GM12892 (cell line): ENCODE data around the gene LGI4.

Source experiments
- POLR2A ChIP-seq: IDR thresholded peaks from 2 replicates; pipeline ENCODE4 v1.6.1; 2011; ENCODE audit warnings: low read depth, low read length, control low read depth
- POLR2AphosphoS5 ChIP-seq: IDR thresholded peaks from 2 replicates; pipeline ENCODE4 v1.6.1; 2011; ENCODE audit warnings: low read depth, low read length, control low read depth

DNA sequence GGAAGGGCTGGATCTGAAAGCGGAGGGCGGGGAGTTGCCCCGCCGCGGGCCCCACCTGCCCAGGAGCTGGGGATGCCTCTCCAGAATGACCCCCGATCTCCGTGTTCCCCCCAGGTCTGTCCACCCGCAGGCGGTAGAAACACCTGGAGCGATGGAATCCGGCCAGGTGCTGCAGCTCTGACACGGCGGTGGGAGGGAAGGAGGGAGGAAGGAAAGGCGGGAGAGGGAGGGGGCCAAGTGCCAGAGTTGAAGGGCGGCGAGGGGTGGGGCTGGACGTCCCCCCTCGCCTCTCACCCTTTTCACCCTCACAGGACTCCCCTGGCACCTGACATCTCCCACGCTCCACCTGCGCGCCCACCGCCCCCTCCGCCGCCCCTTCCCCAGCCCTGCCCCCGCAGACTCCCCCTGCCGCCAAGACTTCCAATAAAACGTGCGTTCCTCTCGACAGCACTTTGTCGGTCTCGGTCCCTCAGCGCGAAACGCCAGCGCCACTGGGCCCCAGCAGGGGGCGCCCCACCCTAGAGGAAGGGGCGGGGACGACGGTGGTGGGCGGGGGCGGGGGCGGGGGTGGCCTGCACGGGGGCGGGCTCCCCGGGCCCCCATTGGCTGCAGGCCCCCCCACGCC, 7.9 kb upstream of the LGI4 start:
- TF ChIP-seq POLR2A (no peak), POLR2AphosphoS5 (no peak)
